Measurements from ENCODE around the gene PKD2L2.
"Not testable (repeated sequence)": the region's sequence is repeated elsewhere in the genome, so short reads cannot be mapped to it uniquely, and the experiment has no call there.

The PKD2L2 gene

DNA sequence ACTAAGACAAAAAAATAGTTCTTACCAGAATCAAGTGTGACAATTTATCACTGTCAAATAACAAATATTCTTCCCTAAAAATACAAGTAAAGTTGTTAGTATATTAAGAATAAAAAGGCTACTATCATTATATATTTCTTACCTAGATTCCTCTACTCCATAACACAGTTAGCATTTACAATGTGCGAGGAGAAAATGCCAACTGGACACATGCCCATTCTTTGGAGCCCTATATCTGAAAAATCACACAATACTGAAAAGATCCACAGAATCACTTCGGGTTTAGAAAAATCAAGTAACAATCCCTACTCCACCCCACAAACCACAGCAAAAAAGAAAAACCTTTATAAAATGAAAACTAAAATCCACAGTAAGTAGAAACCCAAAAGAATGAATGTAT, 70.9 kb downstream of the PKD2L2 start:
- no peak for DNase-seq

DNA sequence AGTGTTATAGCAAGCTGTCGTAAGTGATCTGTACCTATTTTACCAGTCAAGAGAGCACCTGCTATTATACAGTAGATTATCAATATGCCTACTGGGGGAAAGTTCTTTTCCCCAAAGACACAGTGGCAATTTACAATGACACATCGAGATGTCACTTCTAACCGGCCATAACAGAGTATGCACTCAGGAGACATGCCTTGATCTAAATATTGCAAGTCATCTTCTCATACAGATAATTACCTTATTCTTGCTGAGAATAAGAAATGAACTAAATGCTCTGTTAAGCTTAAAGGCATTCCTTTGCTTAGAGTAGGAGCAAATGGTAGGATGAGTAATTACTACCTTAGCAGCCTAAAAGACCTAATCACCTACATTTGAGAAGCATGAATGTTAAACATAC, 71.6 kb downstream of the PKD2L2 start:
- no peak for DNase-seq

DNA sequence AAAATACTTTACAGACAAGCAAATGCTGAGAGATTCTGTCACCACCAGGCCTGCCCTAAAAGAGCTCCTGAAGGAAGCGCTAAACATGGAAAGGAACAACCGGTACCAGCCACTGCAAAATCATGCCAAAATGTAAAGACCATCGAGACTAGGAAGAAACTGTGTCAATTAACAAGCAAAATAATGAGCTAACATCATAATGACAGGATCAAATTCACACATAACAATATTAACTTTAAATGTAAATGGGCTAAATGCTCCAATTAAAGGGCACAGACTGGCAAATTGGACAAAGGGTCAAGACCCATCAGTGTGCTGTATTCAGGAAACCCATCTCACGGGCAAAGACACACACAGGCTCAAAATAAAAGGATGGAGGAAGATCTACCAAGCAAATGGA, 81.1 kb downstream of the PKD2L2 start:
- not testable (repeated sequence) for DNase-seq

DNA sequence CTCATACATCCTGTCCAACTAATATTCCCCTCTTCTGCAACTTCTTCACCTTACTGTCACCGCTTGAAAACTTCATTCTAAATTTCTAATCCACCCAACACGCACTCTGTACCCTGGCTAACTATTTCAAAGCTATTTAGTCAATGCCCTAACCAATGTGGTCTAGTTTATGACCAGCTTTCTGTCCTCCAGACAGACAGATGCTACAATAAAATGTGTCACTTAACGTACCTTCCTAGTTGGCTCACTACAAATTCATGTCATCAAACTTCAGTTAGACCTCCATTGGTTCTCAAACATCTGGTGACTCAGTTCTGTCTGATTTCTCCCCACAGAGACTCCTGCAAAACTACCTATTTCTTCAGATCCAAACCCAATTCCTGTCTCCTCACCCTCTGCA, 86.0 kb downstream of the PKD2L2 start:
- DNase-seq: no peak

DNA sequence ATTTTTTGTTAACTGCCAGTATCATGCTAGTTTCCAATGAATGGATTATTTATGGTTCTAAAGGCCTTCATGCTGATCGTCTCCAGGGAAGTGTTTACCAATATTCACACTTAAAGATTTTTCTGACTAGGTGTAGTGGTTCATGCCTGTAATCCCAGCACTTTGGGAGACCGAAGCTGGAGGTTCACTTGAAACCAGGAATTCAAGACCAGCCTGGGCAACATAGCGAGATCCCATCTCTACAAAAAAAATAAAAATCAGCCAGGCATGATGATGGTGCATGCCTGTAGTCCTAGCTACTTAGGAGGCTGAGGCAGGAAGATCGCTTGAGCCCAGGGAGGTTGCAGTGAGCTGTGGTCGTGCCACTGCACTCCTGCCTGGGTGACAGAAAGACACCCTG, 100.2 kb downstream of the PKD2L2 start:
- no peak for DNase-seq

Measured in activated naive CD4-positive, alpha-beta T cell (primary cell).